GM12872 (cell line): ENCODE data around the gene TPPP.

ENCODE experiments used
- CTCF ChIP-seq: IDR thresholded peaks from 3 replicates; pipeline ENCODE4 v1.5.1; 2011; ENCODE audit warnings: low read depth, mild to moderate bottlenecking, low read length, moderate library complexity; ENCODE audit not compliant: insufficient read depth

The TPPP gene

GRCh38 chr5:677131-678101, 15.7 kb downstream of the TPPP start:
- no peak for TF ChIP-seq CTCF

- TF ChIP-seq CTCF: no peak
Observed at GRCh38 chr5:676699-677076, 16.5 kb downstream of the TPPP start.

GRCh38 chr5:675871-676698, 17.1 kb downstream of the TPPP start:
- TF ChIP-seq CTCF: no peak

GRCh38 chr5:675111-675870, 17.9 kb downstream of the TPPP start:
- no peak for TF ChIP-seq CTCF

- no peak for TF ChIP-seq CTCF
Observed at GRCh38 chr5:674630-675011, 18.5 kb downstream of the TPPP start.

GRCh38 chr5:673831-674629, 19.1 kb downstream of the TPPP start:
- TF ChIP-seq CTCF: no peak
